Endodermal cell (in vitro differentiated cells): ENCODE data around the gene TMCO4. TPM values are rescaled to one million over a fixed set of nuclear protein-coding genes. Genes with fewer than 3 reads are reported as not detected.
A peak's percentile ranks its signal among the peaks of the same experiment; 100 is the strongest.

ENCODE experiments used
- DNase-seq: peaks from one replicate; pipeline ENCODE4 v3.0.0-alpha.2; 2017
- H3K27ac ChIP-seq: 2 replicates; pipeline ENCODE4 v1.5.1; 2013; ENCODE audit warnings: mild to moderate bottlenecking, low read depth, low read length, moderate library complexity
- H3K27me3 ChIP-seq: 2 replicates; pipeline ENCODE4 v1.6.1; 2013; ENCODE audit warnings: mild to moderate bottlenecking, low read length, moderate library complexity; ENCODE audit not compliant: insufficient read depth, control insufficient read depth, poor library complexity, severe bottlenecking
- H3K36me3 ChIP-seq: 2 replicates; pipeline ENCODE4 v1.7.0; 2013; ENCODE audit warnings: mild to moderate bottlenecking, low read length, moderate library complexity; ENCODE audit not compliant: control insufficient read depth, insufficient read depth
- H3K4me1 ChIP-seq: one replicate; pipeline ENCODE4 v1.7.0; 2013; ENCODE audit warnings: low read length; ENCODE audit not compliant: control insufficient read depth, insufficient read depth
- H3K4me3 ChIP-seq: 2 replicates; pipeline ENCODE4 v1.5.1; 2013; ENCODE audit warnings: mild to moderate bottlenecking, low read length, moderate library complexity
- H3K9ac ChIP-seq: 2 replicates; pipeline ENCODE4 v1.6.1; 2013; ENCODE audit warnings: mild to moderate bottlenecking, low read length, moderate library complexity; ENCODE audit not compliant: poor library complexity, severe bottlenecking; ENCODE audit errors: extremely low read depth
- H3K9me3 ChIP-seq: 2 replicates; pipeline ENCODE4 v1.6.1; 2013; ENCODE audit warnings: mild to moderate bottlenecking, low read length, moderate library complexity; ENCODE audit not compliant: control insufficient read depth
- H3K27ac Mint-ChIP-seq: 2 replicates; pipeline ENCODE4 v1.8.0; 2020; ENCODE audit warnings: mixed read lengths
- H3K27me3 Mint-ChIP-seq: 2 replicates; pipeline ENCODE4 v1.8.0; 2021; ENCODE audit warnings: mild to moderate bottlenecking, mixed read lengths; ENCODE audit not compliant: insufficient read depth
- H3K36me3 Mint-ChIP-seq: 2 replicates; pipeline ENCODE4 v1.8.0; 2020; ENCODE audit warnings: low read depth, mixed read lengths
- H3K4me1 Mint-ChIP-seq: 2 replicates; pipeline ENCODE4 v1.8.0; 2020; ENCODE audit warnings: mixed read lengths
- H3K4me3 Mint-ChIP-seq: 2 replicates; pipeline ENCODE4 v1.8.0; 2020; ENCODE audit warnings: mild to moderate bottlenecking, moderate library complexity, mixed read lengths
- H3K9me3 Mint-ChIP-seq: 2 replicates; pipeline ENCODE4 v1.8.0; 2020; ENCODE audit warnings: mild to moderate bottlenecking, mixed read lengths
- CTCF ChIP-seq: fragments of 200-600 bp; sonication (generic); conservative IDR thresholded peaks from 2 replicates; pipeline ENCODE4 v1.5.0; 2021; ENCODE audit warnings: antibody characterized with exemption, mild to moderate bottlenecking
- WGBS, 2 experiments: methylation state at CpG; one replicate each; pipeline versions ENCODE4 v1.1.5 to v1.1.7; 2013; ENCODE audit warnings: missing lambda C conversion rate in 2 of 2, mixed read lengths in 1 of 2; ENCODE audit not compliant: insufficient coverage in 1 of 2, insufficient read length in 1 of 2; 5-methylcytosine and 5-hydroxymethylcytosine counted together
- total RNA-seq, 2 donors: library from RNA; stranded (reverse); fragmentation: NEBNext Ultra II Directional in 1 of 2; extraction: Animal tissue kit (Norgen Biotek cat#: 25700) in 1 of 2; gene quantifications; 2 replicates in 1 of 2; 3 replicates in 1 of 2; pipeline ENCODE4 v1.2.1, GENCODE V29; 2021

The TMCO4 gene
- total RNA-seq, 2 donors from 2014 or later: 6.2 to 6.6 TPM

- no peaks in the 10 kb centered on the region for H3K36me3 Mint-ChIP-seq
- peaks cover 16% of the 10 kb centered on the region for H3K27me3 Mint-ChIP-seq
- H3K4me1 Mint-ChIP-seq: no peaks in the 10 kb centered on the region
- no peak overlapping the region for H3K9ac ChIP-seq
- DNase-seq: peak; percentile 72
- no peaks in the 10 kb centered on the region for H3K9me3 Mint-ChIP-seq
- H3K27me3 ChIP-seq: peaks cover 13% of the 10 kb centered on the region
- H3K4me3 ChIP-seq: no peak overlapping the region
- TF ChIP-seq CTCF: no peak
- H3K4me1 ChIP-seq: no peaks in the 10 kb centered on the region
- H3K9me3 ChIP-seq: no peaks in the 10 kb centered on the region
- no peak overlapping the region for H3K4me3 Mint-ChIP-seq
- H3K27ac Mint-ChIP-seq: no peak overlapping the region
- no peak overlapping the region for H3K27ac ChIP-seq
- no peaks in the 10 kb centered on the region for H3K36me3 ChIP-seq
- WGBS, 2 experiments: 70 to 84% methylated on average over 2 to 7 of the region's 7 CpGs
Observed at GRCh38 chr1:19680644-19681043, 119.1 kb downstream of the TMCO4 start.

- TF ChIP-seq CTCF: no peak
- no peak overlapping the region for H3K4me3 Mint-ChIP-seq
- no peaks in the 10 kb centered on the region for H3K9me3 ChIP-seq
- no peak overlapping the region for H3K9ac ChIP-seq
- no peaks in the 10 kb centered on the region for H3K9me3 Mint-ChIP-seq
- whole genome bisulfite sequencing, 2 experiments: 84 to 85% methylated on average over 4 of the region's 4 CpGs
- H3K27me3 ChIP-seq: peaks cover 22% of the 10 kb centered on the region
- peaks cover 25% of the 10 kb centered on the region for H3K27me3 Mint-ChIP-seq
- no peak overlapping the region for H3K4me3 ChIP-seq
- H3K27ac ChIP-seq: no peak overlapping the region
- H3K36me3 ChIP-seq: no peaks in the 10 kb centered on the region
- H3K4me1 Mint-ChIP-seq: no peaks in the 10 kb centered on the region
- H3K27ac Mint-ChIP-seq: no peak overlapping the region
- no peaks in the 10 kb centered on the region for H3K4me1 ChIP-seq
- no peak for DNase-seq
- H3K36me3 Mint-ChIP-seq: no peaks in the 10 kb centered on the region
Observed at GRCh38 chr1:19679691-19680090, 120.0 kb downstream of the TMCO4 start.

GRCh38 chr1:19678931-19679453, 120.7 kb downstream of the TMCO4 start:
- DNase-seq: no peak
- no peak overlapping the region for H3K27ac Mint-ChIP-seq
- H3K36me3 Mint-ChIP-seq: no peaks in the 10 kb centered on the region
- TF ChIP-seq CTCF: no peak
- no peaks in the 10 kb centered on the region for H3K9me3 Mint-ChIP-seq
- H3K9me3 ChIP-seq: no peaks in the 10 kb centered on the region
- no peaks in the 10 kb centered on the region for H3K36me3 ChIP-seq
- no peak overlapping the region for H3K4me3 Mint-ChIP-seq
- H3K9ac ChIP-seq: no peak overlapping the region
- no peak overlapping the region for H3K4me3 ChIP-seq
- WGBS, 2 experiments: 94 to 98% methylated on average over 19 to 34 of the region's 34 CpGs
- H3K27me3 Mint-ChIP-seq: peaks cover 28% of the 10 kb centered on the region
- peaks cover 24% of the 10 kb centered on the region for H3K27me3 ChIP-seq
- no peak overlapping the region for H3K27ac ChIP-seq
- no peaks in the 10 kb centered on the region for H3K4me1 ChIP-seq
- H3K4me1 Mint-ChIP-seq: no peaks in the 10 kb centered on the region
